IPS DF 19.7 (cell line): ENCODE measurements around the gene RGS12.

Experiments used
- DNase-seq: peaks from one replicate; pipeline ENCODE4 v3.0.0-alpha.2; 2013; ENCODE audit warnings: low read depth, low spot score

The RGS12 gene

GRCh38 chr4:3280466-3280865 lies 12.4 kb upstream of the RGS12 start:
- DNase-seq = no peak

- no peak for DNase-seq
Observed at GRCh38 chr4:3283483-3283882, 9.3 kb upstream of the RGS12 start.

- DNase-seq = no peak
Observed at GRCh38 chr4:3283916-3284315, 8.9 kb upstream of the RGS12 start.

DNA sequence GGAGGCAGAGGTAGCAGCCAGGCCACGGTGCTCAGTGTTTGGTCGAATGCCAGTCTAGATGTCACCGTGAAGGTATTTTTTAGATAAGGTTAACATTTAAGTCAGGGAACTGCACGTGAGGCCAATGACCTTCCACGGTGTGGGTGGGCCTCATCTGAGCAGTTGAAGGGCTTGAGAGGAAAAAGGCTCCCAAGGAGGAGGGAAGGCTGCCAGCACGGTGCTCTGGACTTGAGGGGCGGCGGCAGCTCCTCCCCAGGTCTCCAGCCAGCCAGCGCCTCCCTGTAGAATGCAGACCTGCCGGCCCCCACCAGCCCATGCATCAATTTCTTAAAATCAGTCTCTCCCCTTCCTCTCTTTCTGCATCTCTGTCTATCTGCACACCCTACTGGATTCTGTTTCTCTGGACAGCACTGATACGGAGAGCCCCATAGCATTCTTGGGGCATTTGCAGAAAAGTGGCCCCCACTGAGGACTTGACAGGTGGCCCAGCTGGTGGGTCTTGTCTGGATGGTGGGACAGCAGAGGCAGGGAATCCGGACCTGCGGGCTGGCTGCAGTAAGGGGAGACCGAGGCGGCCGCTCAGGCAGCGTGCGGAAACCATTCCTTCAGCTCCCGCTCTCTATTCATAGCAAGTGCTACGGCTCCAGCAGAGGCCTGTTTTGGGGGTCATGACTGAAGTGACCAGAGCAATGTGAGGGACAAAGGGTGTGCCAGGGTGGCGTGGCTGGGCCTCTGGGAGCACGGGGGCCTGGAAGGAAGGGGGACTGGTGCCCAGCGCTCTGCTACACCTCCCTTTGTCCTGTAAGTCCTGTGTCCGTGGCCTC lies 7.9 kb upstream of the RGS12 start:
- no peak for DNase-seq

DNA sequence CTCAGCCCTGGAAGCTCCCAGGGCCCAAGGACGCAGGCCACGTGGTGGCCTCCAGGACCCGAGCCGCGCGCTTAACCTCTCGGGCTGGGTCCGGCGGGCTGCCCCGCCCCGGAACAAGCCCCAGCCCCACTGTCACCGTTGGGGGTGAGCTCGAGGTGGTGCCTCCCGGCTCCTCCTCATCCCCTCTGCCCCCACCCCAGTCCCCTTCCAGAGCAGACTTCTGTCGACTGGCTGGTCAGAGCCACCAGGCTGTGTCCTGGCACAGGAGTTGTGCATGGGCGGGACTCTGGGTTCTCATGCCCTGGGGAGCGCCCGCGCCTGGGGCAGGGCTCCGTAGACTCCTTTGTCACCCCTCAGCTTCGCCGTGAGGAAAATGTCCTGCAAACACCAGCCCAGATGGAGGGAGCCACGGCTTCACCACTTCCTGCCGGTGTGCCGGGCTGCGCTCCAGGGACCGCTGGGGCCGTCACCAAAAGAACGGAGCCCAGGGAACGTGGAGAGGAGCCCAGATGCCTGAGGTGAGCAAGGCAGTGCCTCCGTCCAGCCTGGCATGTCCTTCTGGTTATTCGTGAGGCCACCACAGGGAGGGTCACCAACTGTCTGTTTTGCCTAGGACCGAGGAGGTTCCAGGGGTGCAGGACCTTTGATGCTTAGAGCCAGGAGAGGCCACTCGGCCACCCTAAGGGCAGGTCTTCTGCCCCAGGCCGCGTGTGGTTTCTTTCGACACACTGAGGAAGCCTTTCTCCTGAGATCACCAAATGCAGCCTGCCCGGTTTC lies 7.1 kb upstream of the RGS12 start:
- no peak for DNase-seq

DNA sequence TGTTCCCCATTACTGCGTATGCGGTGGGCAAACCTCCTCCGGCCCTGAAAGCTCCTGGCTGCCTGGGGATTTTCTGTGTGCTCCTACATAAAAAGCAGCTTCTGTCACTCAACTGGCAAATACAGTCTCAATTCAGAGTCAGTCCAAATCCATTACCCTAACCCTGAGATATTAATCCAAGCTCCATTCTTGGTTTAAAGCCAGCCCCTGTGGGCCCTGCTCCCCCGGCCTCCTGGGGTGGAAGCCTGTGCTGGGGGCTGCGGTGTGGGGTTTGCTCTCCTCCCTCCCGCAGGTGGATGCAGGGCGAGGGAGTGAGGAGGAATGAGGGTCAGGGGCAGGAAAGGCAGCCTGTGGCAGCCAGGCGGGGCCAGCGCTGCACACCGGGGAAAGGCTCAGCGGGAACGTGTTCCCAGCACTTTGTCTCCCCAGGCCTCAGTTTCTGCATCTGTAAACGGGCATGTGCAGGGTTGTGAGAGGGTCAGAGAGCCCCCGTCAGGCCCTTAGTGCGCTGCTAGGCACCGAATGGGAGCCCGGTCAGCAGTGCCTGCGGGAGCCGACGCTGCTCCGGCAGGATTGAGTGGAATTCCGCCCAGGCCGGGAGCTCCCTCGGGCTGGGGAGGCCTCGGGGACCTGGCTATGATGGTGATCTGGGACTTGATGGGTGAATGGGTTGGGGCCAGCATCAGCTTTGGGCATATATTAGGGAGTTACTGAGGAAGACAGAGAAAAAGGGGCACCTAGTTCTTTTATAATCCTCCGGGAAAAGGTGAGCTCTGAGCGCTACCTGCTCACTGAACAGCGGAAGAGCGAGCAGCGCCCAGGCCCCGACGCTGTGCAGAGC lies 6.3 kb upstream of the RGS12 start:
- no peak for DNase-seq

- no peak for DNase-seq
Observed at GRCh38 chr4:3287271-3287971, 5.4 kb upstream of the RGS12 start.

DNA sequence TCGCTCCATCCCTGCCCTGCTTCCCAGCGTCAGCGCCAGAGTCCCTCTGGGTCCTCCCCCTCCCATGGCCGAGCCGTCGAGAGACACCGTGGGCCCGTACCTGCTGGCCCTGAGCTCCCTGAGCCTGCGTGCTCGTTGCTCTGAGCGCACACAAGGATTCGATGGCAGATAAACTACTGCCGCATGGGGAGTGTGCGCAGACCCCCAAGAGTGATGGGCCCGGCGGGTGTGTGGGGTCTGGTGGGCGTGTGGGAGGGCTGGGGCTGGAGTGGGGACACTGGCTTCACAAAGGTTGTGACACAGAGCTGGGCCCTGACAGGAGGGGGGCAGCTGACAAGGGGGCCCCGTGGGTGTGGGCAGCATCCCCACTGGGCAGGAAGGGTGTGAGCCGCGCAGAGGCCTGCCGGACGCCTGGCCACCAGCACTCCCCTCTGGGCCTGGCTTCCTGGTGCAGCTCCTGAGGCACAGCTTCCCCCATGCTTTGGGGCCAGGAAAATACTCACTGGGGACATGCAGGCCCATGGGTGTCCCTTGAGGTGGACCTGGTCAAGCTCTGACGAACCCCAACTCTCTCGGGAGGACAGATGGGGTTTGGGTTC lies 4.8 kb upstream of the RGS12 start:
- DNase-seq = no peak

- no peak for DNase-seq
Observed at GRCh38 chr4:3288571-3289094, 4.2 kb upstream of the RGS12 start.

DNA sequence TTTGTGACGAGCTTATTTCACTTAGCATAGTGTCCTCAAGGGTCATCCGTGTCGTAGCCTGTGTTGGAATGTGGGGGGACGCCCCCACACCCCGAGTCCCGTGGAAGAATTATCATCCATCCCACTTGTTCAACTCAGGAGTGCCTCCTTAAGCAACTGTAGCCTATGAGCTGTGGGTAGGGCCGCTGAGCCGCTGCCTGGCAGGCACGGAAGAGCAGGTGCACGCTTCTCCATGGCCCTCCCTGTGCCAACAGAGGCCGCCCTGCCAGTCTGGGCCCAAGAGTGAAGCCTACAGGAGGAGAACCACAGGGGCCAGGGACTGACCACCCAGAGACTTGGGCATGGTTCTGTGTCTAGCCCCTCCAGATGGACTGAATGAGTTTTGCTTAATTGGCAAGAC lies 2.3 kb upstream of the RGS12 start:
- DNase-seq = no peak

DNA sequence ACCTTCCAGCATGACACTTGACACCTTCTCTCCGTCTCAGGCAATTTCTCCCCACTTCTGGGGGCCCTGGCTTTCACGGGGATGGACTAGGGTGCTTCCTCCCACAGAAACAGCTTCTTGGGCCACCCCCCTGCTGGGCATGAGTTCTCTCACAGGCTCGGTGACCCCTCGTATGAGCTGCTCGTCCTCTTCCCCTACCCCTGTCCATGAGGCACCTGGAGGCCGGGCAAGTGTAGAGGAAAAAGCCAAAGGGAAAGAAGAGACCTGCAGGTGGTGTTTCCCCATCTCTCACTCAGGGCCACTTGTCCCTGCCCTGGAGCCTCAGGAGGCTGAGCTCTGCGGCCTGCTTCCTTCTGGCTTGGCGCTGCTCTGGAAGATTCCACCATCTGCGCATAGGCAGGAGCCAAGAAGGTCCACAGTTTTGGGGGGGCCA lies 1.9 kb upstream of the RGS12 start:
- no peak for DNase-seq

- DNase-seq = no peak
Observed at GRCh38 chr4:3291411-3291968, 1.3 kb upstream of the RGS12 start.

GRCh38 chr4:3291969-3292570 lies 751 bp upstream of the RGS12 start:
- DNase-seq = no peak

GRCh38 chr4:3293401-3294391 lies 875 bp downstream of the RGS12 start:
- no peak for DNase-seq

DNA sequence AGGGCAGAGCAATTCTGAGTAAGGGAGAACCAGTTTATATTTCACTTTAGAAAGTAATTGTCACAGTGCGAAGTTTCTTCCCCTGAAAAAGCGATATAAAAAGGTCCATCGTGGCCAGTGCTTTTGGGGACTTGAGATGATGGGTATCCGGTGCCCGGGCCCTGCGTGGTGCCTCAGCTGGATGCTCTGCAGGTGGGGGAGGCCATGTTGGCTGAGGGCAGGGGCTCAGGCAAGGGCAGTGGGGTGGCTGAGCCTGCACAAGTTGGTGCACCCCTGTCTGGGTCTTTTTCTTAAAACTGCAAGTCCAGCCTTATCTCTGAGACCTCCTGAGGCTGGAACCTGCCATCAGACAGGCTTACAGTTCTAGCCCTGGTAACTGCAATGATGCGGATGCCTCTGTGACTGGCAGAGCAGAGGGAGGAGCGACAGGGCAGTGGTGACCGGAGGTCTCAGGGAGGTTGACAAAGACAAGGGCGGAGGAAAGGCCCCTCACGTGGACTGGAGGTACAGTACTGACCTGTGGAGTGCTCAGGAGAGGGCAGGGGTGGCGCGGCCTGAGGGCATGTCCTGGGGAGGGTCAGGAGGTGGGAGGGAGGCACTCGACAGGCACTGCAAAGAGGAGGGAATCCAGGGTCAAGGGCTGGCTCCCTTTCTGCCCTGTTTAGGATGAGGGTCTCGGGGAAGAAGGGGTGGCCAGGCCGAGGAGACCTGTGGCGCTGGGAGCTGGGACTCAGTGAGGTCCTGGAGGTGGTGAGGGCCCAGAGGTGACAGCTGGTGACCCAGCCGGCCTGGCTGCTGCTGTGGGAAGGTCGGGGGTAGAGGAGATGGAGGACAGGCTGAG lies 1.8 kb downstream of the RGS12 start:
- DNase-seq = no peak

GRCh38 chr4:3295837-3296624 lies 3.2 kb downstream of the RGS12 start:
- no peak for DNase-seq

GRCh38 chr4:3296651-3297050 lies 3.8 kb downstream of the RGS12 start:
- DNase-seq = no peak
